SJSA1 (cell line): ENCODE results near the gene DNASE1L1. TPM values are rescaled to one million over a fixed set of nuclear protein-coding genes. Genes with fewer than 3 reads are reported as not detected.
"Not testable (repeated sequence)": the region's sequence is repeated elsewhere in the genome, so short reads cannot be mapped to it uniquely, and the experiment has no call there.

Source experiments
- DNase-seq, 2 experiments: peaks; one replicate each; pipeline ENCODE4 v3.0.0-alpha.2; 2015 to 2020; ENCODE audit warnings: low spot score in 2 of 2, low read depth in 1 of 2
- H3K27ac ChIP-seq: fragments of 250-450 bp; sonication (Bioruptor Pico); 2 replicates; pipeline ENCODE4 v1.5.1; 2020; ENCODE audit warnings: mild to moderate bottlenecking, moderate library complexity
- H3K27me3 ChIP-seq: fragments of 250-450 bp; sonication (Bioruptor Pico); replicated peaks from 2 replicates; pipeline ENCODE4 v1.5.1; 2020; ENCODE audit warnings: mild to moderate bottlenecking, moderate library complexity
- H3K36me3 ChIP-seq: fragments of 250-450 bp; sonication (Bioruptor Pico); 2 replicates; pipeline ENCODE4 v1.5.1; 2020; ENCODE audit warnings: mild to moderate bottlenecking
- H3K4me1 ChIP-seq: fragments of 250-450 bp; sonication (Bioruptor Pico); replicated peaks from 2 replicates; pipeline ENCODE4 v1.6.1; 2021; ENCODE audit warnings: mild to moderate bottlenecking
- H3K4me3 ChIP-seq: fragments of 250-450 bp; sonication (Bioruptor Pico); 2 replicates; pipeline ENCODE4 v1.5.1; 2020; ENCODE audit warnings: mild to moderate bottlenecking
- H3K9me3 ChIP-seq: fragments of 250-450 bp; sonication (Bioruptor Pico); replicated peaks from 2 replicates; pipeline ENCODE4 v1.5.1; 2020; ENCODE audit warnings: mild to moderate bottlenecking
- total RNA-seq: library from RNA; depleted of rRNA; stranded (reverse); fragments of >200 nt; shearing (Covaris generic); gene quantifications from 2 replicates; pipeline ENCODE4 v1.2.3, GENCODE V29; 2014

Gene DNASE1L1
- total RNA-seq, 1 experiment from 2014 or later: 41.8 TPM

DNA sequence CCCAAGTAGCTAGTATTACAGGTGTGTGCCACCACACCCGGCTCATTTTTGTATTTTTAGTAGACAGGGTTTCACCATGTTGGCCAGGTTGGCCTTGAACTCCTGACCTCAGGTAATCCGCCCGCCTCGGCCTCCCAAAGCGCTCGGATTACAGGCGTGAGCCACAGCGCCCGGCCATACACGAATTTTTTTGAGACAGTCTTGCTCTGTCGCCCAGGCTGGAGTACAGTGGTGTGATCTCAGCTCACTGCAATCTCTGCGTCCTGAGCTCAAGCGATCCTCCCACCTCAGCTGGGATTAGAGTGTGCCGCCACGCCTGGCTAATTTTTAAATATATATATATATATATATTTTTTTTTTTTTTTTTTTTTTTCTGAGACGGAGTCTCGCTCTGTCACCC, 12.7 kb downstream of the DNASE1L1 start:
- H3K36me3 ChIP-seq: peaks cover 31% of the 10 kb centered on the region
- not testable (repeated sequence) for H3K4me3 ChIP-seq, DNase-seq, H3K27me3 ChIP-seq, H3K27ac ChIP-seq, H3K9me3 ChIP-seq
- H3K4me1 ChIP-seq: peaks cover 16% of the 10 kb centered on the region

DNA sequence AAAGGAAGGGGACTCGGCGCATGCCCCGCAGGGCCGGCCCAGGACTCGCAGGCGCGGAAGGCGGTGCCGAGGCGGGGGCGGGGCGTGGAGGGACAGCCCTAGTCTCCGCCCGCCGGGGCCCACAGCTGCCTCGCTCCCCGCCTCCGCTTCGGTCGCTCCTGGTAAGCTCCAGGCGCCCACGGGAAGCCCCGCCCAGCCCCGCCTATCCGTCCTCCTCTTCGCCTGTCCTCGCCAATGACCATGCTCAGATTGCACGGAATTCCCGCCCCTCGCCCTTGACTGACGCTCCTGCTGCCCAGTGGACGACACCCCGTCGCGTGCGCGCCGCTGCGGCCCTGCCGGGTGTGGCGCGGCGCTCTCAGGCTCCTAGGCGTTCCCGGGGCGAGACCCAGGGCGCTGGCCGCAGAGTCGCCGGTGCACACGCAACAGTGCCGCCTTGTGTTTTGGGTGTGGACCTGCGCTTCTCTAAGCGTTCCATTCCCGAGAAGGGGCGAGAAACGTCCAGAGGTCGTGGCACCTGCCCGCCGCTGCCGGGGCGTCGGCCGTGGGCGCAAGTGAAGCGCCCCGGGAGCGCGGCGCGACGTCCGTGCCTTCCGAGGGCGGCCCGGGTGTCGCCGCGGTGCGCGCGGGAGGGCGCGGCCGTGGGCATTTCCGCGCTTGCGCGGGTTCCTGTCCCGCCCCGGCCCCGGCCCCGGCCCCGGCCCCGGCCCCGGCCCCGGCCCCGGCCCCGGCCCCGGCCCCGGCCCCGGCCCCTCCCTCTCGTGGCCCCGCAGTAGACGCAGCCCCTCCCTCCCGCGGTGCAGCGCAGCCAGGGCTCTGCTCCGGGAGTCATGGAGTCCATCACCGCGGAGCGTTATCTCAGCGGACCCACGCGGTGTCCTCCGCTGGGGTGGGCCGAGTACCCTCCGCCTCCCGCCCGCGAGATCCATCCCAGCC, 19.0 kb downstream of the DNASE1L1 start:
- not testable (repeated sequence) for H3K9me3 ChIP-seq, H3K4me1 ChIP-seq, H3K27ac ChIP-seq, H3K27me3 ChIP-seq, H3K4me3 ChIP-seq, H3K36me3 ChIP-seq, DNase-seq

DNA sequence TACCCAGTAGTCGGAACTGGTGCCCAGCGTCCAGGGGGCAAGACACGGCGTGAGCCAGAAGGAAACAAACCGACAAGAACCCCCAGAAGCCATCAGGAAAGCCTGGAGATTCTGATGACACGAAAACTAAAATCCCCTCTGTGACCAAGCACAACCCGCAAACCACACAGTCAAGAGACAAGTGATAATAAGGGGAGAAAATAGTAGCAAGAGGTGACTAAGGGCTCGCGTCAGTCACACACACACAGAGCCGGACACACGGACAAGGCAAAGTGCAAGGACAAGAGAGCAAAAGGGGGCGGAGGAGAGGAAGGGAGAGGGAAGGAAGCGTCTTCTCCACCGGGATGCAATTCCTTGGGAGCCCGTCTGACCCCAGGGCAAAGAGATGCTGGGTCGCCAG, 20.4 kb downstream of the DNASE1L1 start:
- H3K4me1 ChIP-seq: peaks cover 12% of the 10 kb centered on the region
- not testable (repeated sequence) for DNase-seq, H3K36me3 ChIP-seq, H3K27me3 ChIP-seq, H3K27ac ChIP-seq, H3K9me3 ChIP-seq, H3K4me3 ChIP-seq

DNA sequence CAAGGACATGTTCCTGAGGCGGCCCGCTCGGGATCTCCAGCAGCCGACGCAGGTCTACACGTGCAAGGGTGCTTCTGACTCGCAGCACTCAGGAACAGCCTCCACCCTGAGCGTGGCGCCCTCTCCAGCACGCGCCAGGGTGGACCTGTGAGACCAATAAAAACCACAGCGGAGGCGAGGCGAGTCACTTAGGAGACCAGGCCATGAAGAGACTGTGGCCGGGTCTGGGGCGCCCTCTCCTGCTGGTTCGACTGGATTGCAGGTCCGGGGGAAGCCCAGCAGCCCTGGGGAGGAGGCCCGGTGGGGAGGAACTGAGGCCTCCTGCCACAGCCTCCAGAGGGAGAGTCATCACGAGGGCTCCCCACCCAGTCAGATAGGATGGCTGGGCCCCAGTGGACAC, 21.0 kb downstream of the DNASE1L1 start:
- H3K4me1 ChIP-seq: peaks cover 18% of the 10 kb centered on the region
- H3K36me3 ChIP-seq, H3K9me3 ChIP-seq, H3K4me3 ChIP-seq, H3K27me3 ChIP-seq, DNase-seq, H3K27ac ChIP-seq: not testable (repeated sequence)

GRCh38 chrX:154384284-154384892, 24.7 kb downstream of the DNASE1L1 start:
- Histone ChIP-seq H3K27me3 (no peaks in the 10 kb centered on the region), H3K36me3 (peaks cover 23% of the 10 kb centered on the region), H3K9me3 (no peaks in the 10 kb centered on the region), H3K4me3 (no peak overlapping the region), H3K27ac (peak overlapping the region; percentile 26; the same call in 1 of the 2 replicates), H3K4me1 (peaks cover 48% of the 10 kb centered on the region)
- no peak for DNase-seq

GRCh38 chrX:154383359-154384283, 25.4 kb downstream of the DNASE1L1 start:
- Histone ChIP-seq H3K9me3 (no peaks in the 10 kb centered on the region), H3K27ac (no peak overlapping the region), H3K4me3 (no peak overlapping the region), H3K36me3 (peaks cover 25% of the 10 kb centered on the region), H3K4me1 (peaks cover 48% of the 10 kb centered on the region), H3K27me3 (no peaks in the 10 kb centered on the region)
- DNase-seq: no peak

- no peak overlapping the region for H3K27ac ChIP-seq
- DNase-seq: no peak
- no peak overlapping the region for H3K4me3 ChIP-seq
- H3K9me3 ChIP-seq: no peaks in the 10 kb centered on the region
- peaks cover 25% of the 10 kb centered on the region for H3K36me3 ChIP-seq
- H3K4me1 ChIP-seq: peaks cover 56% of the 10 kb centered on the region
- no peaks in the 10 kb centered on the region for H3K27me3 ChIP-seq
Measured at GRCh38 chrX:154382483-154383069, 26.5 kb downstream of the DNASE1L1 start.

GRCh38 chrX:154381271-154381670, 27.8 kb downstream of the DNASE1L1 start:
- Histone ChIP-seq H3K9me3 (no peaks in the 10 kb centered on the region), H3K36me3 (peaks cover 25% of the 10 kb centered on the region), H3K4me1 (peaks cover 58% of the 10 kb centered on the region), H3K27ac (peak overlapping the region; percentile 22; the same call in 1 of the 2 replicates), H3K4me3 (no peak overlapping the region), H3K27me3 (no peaks in the 10 kb centered on the region)
- peak; percentile 80 to 87 for DNase-seq

DNA sequence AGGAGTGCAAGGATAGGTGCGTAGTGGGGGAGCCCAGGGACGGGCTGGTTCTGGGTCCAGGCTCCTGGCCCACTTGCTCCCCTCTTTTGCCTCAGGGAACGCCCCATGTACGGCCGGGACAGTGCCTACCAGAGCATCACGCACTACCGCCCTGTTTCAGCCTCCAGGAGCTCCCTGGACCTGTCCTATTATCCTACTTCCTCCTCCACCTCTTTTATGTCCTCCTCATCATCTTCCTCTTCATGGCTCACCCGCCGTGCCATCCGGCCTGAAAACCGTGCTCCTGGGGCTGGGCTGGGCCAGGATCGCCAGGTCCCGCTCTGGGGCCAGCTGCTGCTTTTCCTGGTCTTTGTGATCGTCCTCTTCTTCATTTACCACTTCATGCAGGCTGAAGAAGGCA, 28.3 kb downstream of the DNASE1L1 start:
- H3K36me3 ChIP-seq: peaks cover 25% of the 10 kb centered on the region
- H3K4me3 ChIP-seq: peak overlapping the region; percentile 77
- H3K27ac ChIP-seq: no peak overlapping the region; the same call in 1 of the 2 replicates
- H3K27me3 ChIP-seq: no peaks in the 10 kb centered on the region
- no peak for DNase-seq
- H3K9me3 ChIP-seq: no peaks in the 10 kb centered on the region
- H3K4me1 ChIP-seq: peaks cover 58% of the 10 kb centered on the region

- H3K36me3 ChIP-seq: peaks cover 25% of the 10 kb centered on the region
- H3K27me3 ChIP-seq: no peaks in the 10 kb centered on the region
- DNase-seq: no peak
- H3K4me3 ChIP-seq: peak overlapping the region; percentile 77
- H3K27ac ChIP-seq: peak overlapping the region; percentile 91
- no peaks in the 10 kb centered on the region for H3K9me3 ChIP-seq
- H3K4me1 ChIP-seq: peaks cover 58% of the 10 kb centered on the region
Measured at GRCh38 chrX:154380153-154380552, 28.9 kb downstream of the DNASE1L1 start.

DNA sequence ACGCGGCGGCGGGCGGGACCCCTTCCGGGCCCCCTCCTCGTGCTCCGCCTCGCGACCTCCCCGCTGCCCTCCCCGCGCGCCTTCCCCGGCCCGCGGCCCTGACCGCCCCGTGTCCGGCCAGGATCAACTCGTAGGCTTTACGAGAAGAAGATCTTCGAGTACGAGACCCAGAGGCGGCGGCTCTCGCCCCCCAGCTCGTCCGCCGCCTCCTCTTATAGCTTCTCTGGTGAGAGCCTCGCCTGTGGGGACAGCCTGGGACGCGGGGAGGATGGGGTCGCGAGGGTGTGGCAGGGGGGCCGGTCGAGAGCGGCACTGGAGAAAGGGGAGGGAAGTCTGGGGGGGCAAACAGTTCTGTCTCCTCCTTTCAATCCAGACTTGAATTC, 29.5 kb downstream of the DNASE1L1 start:
- Histone ChIP-seq H3K4me3 (peak overlapping the region; percentile 77), H3K36me3 (peaks cover 25% of the 10 kb centered on the region), H3K27ac (peak overlapping the region; percentile 91), H3K9me3 (no peaks in the 10 kb centered on the region), H3K4me1 (peaks cover 58% of the 10 kb centered on the region), H3K27me3 (no peaks in the 10 kb centered on the region)
- DNase-seq: no peak

GRCh38 chrX:154378799-154379568, 30.1 kb downstream of the DNASE1L1 start, which contains the start of gene EMD:
Gene EMD (plus strand): TSS chrX:154379295. CDS start chrX:154379485, 190 bp downstream.
- Histone ChIP-seq H3K9me3 (no peaks in the 10 kb centered on the region), H3K4me3 (peak within 1 kb of the TSS; percentile 77), H3K36me3 (peaks cover 25% of the 10 kb centered on the region), H3K27ac (peak within 1 kb of the TSS; percentile 91), H3K27me3 (no peaks in the 10 kb centered on the region), H3K4me1 (peaks cover 56% of the 10 kb centered on the region)
- peak; percentile 97 to 99 for DNase-seq
